ENCODE results near the gene MAP3K13.

MAP3K13 gene

GRCh38 chr3:185498503-185499396 lies 135.8 kb downstream of the MAP3K13 start, which contains the start of gene TMEM41A:
TSS of gene TMEM41A (minus strand) at chr3:185499035. CDS start at chr3:185498961, 74 bp downstream.
- DNase-seq (ENCODE audit: low read depth), result peak; percentile 94
- TF ChIP-seq CTCF (IDR thresholded peaks at IDR 0.05; ENCODE audit: insufficient read depth, low read depth, low read length, missing control alignments), result no peak
- peak within 1 kb of the TSS; percentile 94 for H3K4me3 ChIP-seq (ENCODE audit: low read length)

GRCh38 chr3:185502987-185503386 lies 140.1 kb downstream of the MAP3K13 start:
- no peak overlapping the region for H3K4me3 ChIP-seq (ENCODE audit: low read length)
- TF ChIP-seq CTCF (IDR thresholded peaks at IDR 0.05; ENCODE audit: insufficient read depth, low read depth, low read length, missing control alignments), result no peak
- DNase-seq (ENCODE audit: low read depth), result no peak

- no peak overlapping the region for H3K4me3 ChIP-seq (ENCODE audit: low read length)
Observed at GRCh38 chr3:185503521-185503920, 140.6 kb downstream of the MAP3K13 start.

GRCh38 chr3:185504636-185505035 lies 141.7 kb downstream of the MAP3K13 start:
- DNase-seq (ENCODE audit: low read depth), result peak; percentile 48
- H3K4me3 ChIP-seq (ENCODE audit: low read length), result no peak overlapping the region
- no peak for TF ChIP-seq CTCF (IDR thresholded peaks at IDR 0.05; ENCODE audit: insufficient read depth, low read depth, low read length, missing control alignments)

More at GRCh38 chr3:185503521-185503920, 140.6 kb downstream of the MAP3K13 start:
- no peak for TF ChIP-seq CTCF (IDR thresholded peaks at IDR 0.05; ENCODE audit: insufficient read depth, low read depth, low read length, missing control alignments)
- DNase-seq (ENCODE audit: low read depth), result peak; percentile 68

- H3K4me3 ChIP-seq (ENCODE audit: low read length), result no peak overlapping the region
- no peak for TF ChIP-seq CTCF (IDR thresholded peaks at IDR 0.05; ENCODE audit: insufficient read depth, low read depth, low read length, missing control alignments)
- DNase-seq (ENCODE audit: low read depth), result no peak
Observed at GRCh38 chr3:185507883-185508282, 144.9 kb downstream of the MAP3K13 start.

- no peak for DNase-seq (ENCODE audit: low read depth)
- no peak overlapping the region for H3K4me3 ChIP-seq (ENCODE audit: low read length)
- TF ChIP-seq CTCF (IDR thresholded peaks at IDR 0.05; ENCODE audit: insufficient read depth, low read depth, low read length, missing control alignments), result no peak
Observed at GRCh38 chr3:185508335-185508991, 145.5 kb downstream of the MAP3K13 start.

Data from epithelial cell of esophagus (primary cell).